G401.6 (cell line): ENCODE results near the gene DUOXA2.

Source experiments
- FAIRE-seq: peaks from 2 replicates; lab custom pipeline; 2012; peaks lifted over from hg19 to GRCh38; lab: Jason Lieb, UNC

Gene DUOXA2

DNA sequence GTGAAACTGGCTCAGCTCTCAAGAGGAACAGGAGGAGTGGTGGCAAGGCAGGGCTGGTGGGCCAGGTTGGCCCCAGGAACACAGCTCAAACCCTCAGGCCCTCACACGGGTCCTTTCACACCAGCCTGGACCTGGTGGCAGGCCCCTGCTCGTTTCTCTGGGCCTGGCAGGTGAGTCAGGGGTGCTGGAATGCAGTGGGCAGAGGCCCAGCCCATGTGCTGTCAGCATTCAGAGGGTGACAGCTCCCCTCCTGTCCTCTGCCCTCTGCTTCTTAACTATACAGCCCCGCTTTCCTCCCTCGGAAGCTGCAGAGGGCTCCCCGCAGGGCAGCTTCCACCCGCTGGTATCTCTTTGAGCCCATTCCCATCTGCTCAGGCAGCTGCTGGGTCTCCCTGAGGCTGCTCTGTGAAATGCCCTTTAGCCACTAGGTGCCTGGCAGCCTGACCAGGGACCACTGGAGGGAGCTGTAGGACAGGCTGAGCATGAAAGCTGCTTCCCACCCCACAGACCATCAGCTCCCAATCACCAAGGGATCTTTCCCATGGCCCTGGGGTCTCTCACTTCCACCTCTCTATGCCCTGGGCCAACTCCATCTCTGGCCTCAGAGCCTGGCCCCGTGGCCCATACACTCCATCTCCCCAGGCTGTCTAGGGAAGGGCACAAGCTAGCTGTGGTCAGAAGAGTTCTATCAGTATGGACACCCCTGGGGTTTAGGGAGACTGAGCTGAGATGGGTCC lies 48.8 kb downstream of the DUOXA2 start:
- FAIRE-seq: peak; percentile 33

DNA sequence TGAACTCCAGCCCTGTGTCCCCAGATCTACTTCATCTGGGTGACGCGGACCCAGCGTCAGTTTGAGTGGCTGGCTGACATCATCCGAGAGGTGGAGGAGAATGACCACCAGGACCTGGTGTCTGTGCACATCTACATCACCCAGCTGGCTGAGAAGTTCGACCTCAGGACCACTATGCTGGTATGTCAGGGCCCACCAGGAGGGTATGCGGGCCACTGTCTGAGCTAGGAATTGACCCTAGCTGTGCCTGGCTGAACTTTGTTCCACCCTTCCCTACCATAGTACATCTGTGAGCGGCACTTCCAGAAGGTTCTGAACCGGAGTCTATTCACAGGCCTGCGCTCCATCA lies 49.4 kb downstream of the DUOXA2 start:
- FAIRE-seq: no peak

DNA sequence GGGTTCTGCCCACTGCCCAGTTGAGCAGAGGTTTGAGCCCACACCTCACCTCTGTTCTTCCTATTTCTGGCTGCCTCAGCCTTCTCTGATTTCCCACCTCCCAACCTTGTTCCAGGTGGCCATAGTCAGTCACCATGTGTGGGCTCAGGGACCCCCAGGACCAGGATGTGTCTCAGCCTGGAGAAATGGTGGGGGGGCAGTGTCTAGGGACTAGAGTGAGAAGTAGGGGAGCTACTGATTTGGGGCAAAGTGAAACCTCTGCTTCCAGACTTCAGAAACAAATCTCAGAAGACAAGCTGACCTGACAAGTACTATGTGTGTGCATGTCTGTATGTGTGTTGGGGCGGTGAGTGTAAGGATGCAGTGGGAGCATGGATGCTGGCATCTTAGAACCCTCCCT lies 50.8 kb downstream of the DUOXA2 start:
- FAIRE-seq: no peak

DNA sequence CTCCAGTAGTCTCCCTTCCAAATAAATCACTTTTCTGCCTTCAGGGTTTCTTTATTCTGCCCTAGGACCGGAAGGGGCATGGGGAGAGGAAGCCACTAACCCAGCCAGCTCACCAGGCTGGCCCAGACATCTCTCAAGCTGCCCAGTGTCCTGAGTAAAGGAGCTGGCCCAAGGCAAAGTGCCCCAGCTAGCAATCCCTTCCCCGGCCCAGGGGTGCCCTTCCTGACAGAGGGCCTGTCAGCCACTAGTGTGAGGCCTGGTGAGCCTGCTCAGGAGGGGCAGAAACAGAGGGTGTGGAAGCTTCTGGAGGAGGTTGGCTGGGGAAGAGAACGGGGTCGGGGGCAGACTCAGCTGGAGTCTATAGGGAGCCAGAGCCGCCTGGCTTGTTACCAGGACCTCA lies 51.4 kb downstream of the DUOXA2 start:
- FAIRE-seq: no peak

DNA sequence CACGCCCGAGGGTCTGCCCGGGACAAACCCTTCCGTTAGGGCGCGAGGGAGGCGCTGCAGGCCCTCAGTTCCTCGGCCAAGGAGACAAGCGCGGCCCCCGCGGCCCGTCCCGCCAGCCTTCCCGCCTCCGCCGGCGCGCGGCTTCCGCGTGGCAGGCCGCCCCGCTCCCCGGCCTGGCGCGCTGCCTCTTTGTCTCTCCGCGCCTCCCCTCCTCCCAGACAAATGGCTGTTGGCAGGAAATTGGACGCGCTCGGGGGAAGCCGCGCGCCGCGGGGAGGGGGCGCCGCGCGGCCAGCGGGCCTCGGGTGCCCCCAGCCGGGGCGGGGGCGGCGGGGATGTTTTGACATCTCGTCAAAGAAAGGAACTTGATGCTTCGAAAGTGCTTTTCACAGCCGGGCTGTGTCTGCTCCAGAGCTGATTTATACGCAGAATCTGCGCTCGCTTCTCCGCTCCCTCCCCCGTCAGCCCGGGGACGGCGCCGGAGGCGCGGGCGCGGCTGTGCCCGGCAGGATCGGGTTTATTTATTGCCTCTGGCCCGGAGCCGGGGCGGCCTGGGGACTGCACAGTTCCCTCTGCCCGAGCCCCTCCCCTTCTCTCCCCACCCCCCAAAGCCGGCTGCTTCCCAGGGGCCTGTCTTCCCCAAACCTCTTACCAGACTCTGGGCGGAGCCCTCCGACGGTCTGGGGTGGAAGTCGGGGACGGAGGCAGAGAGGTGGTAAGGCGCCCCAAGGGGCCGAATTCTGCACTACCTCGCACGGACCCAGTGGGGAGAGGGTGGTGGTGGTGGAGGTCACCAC lies 52.9 kb downstream of the DUOXA2 start:
- FAIRE-seq: peak; percentile 75

DNA sequence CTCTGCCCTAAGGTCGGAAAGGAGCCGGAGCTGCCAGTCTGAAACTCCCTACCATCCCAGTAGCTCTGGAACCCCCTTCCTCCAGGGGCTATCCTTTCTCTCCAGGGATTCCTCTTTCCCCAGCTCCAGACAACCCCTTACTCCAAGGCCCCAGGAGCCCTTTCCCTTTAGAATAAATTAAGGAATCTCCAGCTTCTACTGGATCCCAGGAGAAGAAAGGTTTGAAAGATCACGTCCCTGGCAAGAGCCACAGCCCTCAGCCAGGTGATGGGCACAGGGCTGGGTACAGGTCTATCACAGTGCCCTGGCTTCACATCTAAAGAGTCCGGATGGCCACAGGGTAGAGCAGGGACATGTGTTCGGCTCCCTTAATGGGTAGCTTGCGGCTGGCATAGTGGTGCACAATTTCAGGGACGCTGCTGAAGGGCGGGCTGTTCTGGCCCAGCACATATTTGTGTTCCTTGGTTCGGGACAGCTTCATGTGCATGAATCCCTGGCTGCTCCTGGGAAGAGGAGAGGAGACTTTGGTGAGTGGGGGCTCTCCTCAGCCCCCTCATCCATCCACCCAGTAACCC lies 53.6 kb downstream of the DUOXA2 start:
- FAIRE-seq: no peak
